MCF 10A (cell line): ENCODE measurements around the gene CATSPERZ. TPM values are rescaled to one million over a fixed set of nuclear protein-coding genes. Genes with fewer than 3 reads are reported as not detected.

ENCODE experiments used
- BruUV-seq: library from RNA; stranded (reverse); fragments of 400-500 nt; replicated peaks from 2 replicates; lab custom pipeline; 2021; lab: Mats Ljungman, UMichigan
- CTCF ChIA-PET: fragments of 300-600 bp; sonication (Branson Sonifier 250); formaldehyde crosslinking; extraction: SDS; loops from one replicate; lab custom pipeline; 2021; ENCODE audit warnings: antibody characterized with exemption, inconsistent platforms; lab: Yijun Ruan, JAX
- POLR2A ChIA-PET: fragments of 300-600, 350-650 bp; sonication (Branson Sonifier 250); formaldehyde crosslinking; extraction: SDS; loops from one replicate; lab custom pipeline; 2020; ENCODE audit warnings: antibody characterized with exemption, inconsistent platforms; lab: Yijun Ruan, JAX
- DNase-seq: peaks from one replicate; pipeline ENCODE4 v3.0.0-alpha.2; 2018; ENCODE audit not compliant: unreplicated experiment
- H3K27ac Mint-ChIP-seq: one replicate; pipeline ENCODE4 v1.8.0; 2022; ENCODE audit warnings: mild to moderate bottlenecking, low read depth, mixed read lengths; ENCODE audit not compliant: unreplicated experiment
- H3K27me3 Mint-ChIP-seq: one replicate; pipeline ENCODE4 v1.8.0; 2022; ENCODE audit warnings: mixed read lengths; ENCODE audit not compliant: insufficient read depth, unreplicated experiment
- H3K36me3 Mint-ChIP-seq: one replicate; pipeline ENCODE4 v1.8.0; 2022; ENCODE audit warnings: mild to moderate bottlenecking, moderate library complexity, mixed read lengths; ENCODE audit not compliant: insufficient read depth, unreplicated experiment
- H3K4me1 Mint-ChIP-seq: one replicate; pipeline ENCODE4 v1.8.0; 2022; ENCODE audit warnings: mixed read lengths; ENCODE audit not compliant: insufficient read depth, unreplicated experiment
- H3K4me3 Mint-ChIP-seq: one replicate; pipeline ENCODE4 v1.8.0; 2022; ENCODE audit warnings: mild to moderate bottlenecking, moderate library complexity, mixed read lengths; ENCODE audit not compliant: unreplicated experiment
- H3K9me3 Mint-ChIP-seq: one replicate; pipeline ENCODE4 v1.8.0; 2022; ENCODE audit warnings: mixed read lengths; ENCODE audit not compliant: unreplicated experiment
- intact Hi-C: fragments of 100-400 bp; cut with micrococcal nuclease; formaldehyde crosslinking; loops from 2 replicates; pipeline ENCODE4 v1.14.1; 2022
- total RNA-seq: library from RNA; stranded (reverse); gene quantifications from 2 replicates; pipeline ENCODE4 v1.2.3, GENCODE V29; 2022
- TF ChIP-seq, protein P1 (sequence below): fragments of 200-600 bp; IDR thresholded peaks from one replicate; pipeline ENCODE4 v1.8.0; 2022; ENCODE audit warnings: antibody characterized with exemption, mild to moderate bottlenecking; ENCODE audit not compliant: unreplicated experiment

The CATSPERZ gene
- total RNA-seq, 1 experiment from 2014 or later = 0.68 TPM

DNA sequence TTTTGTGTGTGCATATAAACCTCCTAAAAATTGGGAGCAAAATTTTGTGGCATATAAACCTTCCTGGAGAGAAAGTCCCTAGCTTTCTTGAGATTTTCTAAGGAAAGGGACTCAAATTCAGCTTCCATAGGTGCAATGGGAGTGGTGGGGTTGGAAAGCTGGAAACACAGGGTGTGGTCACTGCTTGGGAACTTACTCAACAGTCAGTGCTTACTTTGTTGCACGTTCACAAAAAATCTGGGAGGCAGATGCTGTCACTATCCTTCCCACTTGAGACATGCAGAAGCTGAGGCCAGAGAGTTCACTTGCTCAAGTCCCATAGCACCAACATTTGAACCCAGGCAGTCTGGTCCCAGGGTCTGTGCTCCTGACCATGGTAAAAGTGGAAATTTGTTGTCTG lies 3.9 kb upstream of the CATSPERZ start:
- H3K9me3 Mint-ChIP-seq = no peaks in the 10 kb centered on the region
- no peak overlapping the region for H3K27ac Mint-ChIP-seq
- peaks cover under 1% of the 10 kb centered on the region for H3K27me3 Mint-ChIP-seq
- no peak for DNase-seq
- H3K4me3 Mint-ChIP-seq = no peak overlapping the region
- no peaks in the 10 kb centered on the region for H3K36me3 Mint-ChIP-seq
- peaks cover 10% of the 10 kb centered on the region for H3K4me1 Mint-ChIP-seq
- intact Hi-C loops = no loop called here
- POLR2A ChIA-PET = interaction anchor here (0.5 to 2.6 kb wide), 6 partner anchors 10 to 42 kb away, joined by 3 to 11 read pairs (median 5); partner anchors contain the start of genes BAD, GPR137 and PRDX5
- no TSS peak for BruUV-seq
- CTCF ChIA-PET = interaction anchor here (0.8 to 1.0 kb wide), 3 partner anchors 24 to 91 kb away, joined by 3 to 5 read pairs (median 4); no protein-coding TSS in a partner anchor
- TF ChIP-seq, protein P1, sequence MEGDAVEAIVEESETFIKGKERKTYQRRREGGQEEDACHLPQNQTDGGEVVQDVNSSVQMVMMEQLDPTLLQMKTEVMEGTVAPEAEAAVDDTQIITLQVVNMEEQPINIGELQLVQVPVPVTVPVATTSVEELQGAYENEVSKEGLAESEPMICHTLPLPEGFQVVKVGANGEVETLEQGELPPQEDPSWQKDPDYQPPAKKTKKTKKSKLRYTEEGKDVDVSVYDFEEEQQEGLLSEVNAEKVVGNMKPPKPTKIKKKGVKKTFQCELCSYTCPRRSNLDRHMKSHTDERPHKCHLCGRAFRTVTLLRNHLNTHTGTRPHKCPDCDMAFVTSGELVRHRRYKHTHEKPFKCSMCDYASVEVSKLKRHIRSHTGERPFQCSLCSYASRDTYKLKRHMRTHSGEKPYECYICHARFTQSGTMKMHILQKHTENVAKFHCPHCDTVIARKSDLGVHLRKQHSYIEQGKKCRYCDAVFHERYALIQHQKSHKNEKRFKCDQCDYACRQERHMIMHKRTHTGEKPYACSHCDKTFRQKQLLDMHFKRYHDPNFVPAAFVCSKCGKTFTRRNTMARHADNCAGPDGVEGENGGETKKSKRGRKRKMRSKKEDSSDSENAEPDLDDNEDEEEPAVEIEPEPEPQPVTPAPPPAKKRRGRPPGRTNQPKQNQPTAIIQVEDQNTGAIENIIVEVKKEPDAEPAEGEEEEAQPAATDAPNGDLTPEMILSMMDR = no peak

DNA sequence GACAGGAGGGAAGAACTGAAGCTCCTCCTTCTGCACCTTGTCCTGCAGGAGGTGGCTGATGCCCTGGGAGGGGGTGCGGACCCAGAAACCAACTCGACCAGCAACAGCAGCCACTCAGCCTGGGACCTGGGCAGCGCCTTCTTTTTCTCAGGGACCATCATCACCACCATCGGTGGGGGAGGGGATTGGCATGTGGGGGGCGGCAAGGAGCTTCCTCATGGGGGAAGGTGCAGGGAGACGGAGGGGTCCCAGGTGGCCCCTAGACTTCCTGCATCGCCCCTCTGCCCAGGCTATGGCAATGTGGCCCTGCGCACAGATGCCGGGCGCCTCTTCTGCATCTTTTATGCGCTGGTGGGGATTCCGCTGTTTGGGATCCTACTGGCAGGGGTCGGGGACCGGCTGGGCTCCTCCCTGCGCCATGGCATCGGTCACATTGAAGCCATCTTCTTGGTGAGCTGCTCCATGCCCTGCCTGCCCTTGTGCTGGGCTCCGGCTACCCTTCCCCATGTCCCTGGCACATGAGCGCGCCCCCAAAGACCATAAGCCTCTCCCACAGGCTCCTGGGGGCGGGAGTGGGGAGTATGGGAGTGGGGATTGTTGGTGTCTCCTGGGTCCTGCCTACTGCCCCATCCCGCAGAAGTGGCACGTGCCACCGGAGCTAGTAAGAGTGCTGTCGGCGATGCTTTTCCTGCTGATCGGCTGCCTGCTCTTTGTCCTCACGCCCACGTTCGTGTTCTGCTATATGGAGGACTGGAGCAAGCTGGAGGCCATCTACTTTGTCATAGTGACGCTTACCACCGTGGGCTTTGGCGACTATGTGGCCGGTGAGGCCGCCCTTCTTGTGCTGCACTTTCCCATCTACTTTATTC lies 3.1 kb upstream of the CATSPERZ start:
- Mint-ChIP-seq H3K36me3 (no peaks in the 10 kb centered on the region), H3K27me3 (no peaks in the 10 kb centered on the region), H3K27ac (no peak overlapping the region), H3K4me1 (peaks cover 10% of the 10 kb centered on the region), H3K4me3 (no peak overlapping the region), H3K9me3 (no peaks in the 10 kb centered on the region)
- DNase-seq = no peak
- no TSS peak for BruUV-seq
- TF ChIP-seq, protein P1 = no peak
- intact Hi-C loops = no loop called here
- CTCF ChIA-PET = interaction anchor here (0.7 to 1.0 kb wide), 4 partner anchors 25 to 355 kb away, joined by 3 to 5 read pairs (median 4); no protein-coding TSS in a partner anchor
- POLR2A ChIA-PET = interaction anchor here (0.5 to 2.6 kb wide), 6 partner anchors 11 to 50 kb away, joined by 3 to 11 read pairs (median 5); partner anchors contain the start of genes BAD and GPR137

DNA sequence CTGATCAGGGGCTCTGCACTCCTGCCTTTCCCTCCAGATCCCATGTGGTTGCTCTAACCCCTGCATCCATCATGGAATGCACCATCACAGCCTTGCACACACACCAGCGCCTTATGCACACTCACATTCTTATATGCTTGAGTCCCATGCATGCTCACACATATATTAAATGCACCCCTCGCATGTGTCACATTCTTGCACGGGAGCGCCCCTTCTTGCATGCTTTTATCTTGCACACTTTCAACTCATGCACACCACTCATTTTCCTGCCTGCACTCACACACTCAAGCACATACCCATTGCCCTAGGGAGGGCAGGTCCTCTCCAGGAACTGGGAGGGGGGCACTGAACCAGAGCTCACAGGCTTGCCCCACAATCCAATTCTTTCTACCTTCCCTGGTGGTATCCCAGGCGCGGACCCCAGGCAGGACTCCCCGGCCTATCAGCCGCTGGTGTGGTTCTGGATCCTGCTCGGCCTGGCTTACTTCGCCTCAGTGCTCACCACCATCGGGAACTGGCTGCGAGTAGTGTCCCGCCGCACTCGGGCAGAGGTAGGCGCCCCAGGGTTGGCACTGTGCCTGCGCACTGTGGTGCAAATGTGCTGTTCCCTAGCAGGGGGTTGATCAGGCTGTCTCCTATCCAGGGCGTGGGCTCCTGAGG lies 2.3 kb upstream of the CATSPERZ start:
- Mint-ChIP-seq H3K9me3 (no peaks in the 10 kb centered on the region), H3K4me3 (no peak overlapping the region), H3K36me3 (no peaks in the 10 kb centered on the region), H3K4me1 (peaks cover 10% of the 10 kb centered on the region), H3K27me3 (no peaks in the 10 kb centered on the region), H3K27ac (no peak overlapping the region)
- TF ChIP-seq, protein P1 = no peak
- intact Hi-C loops = no loop called here
- CTCF ChIA-PET = interaction anchor here (0.7 kb wide), 1 partner anchor 355 kb away, joined by 3 read pairs; no protein-coding TSS in a partner anchor
- POLR2A ChIA-PET = interaction anchor here (2.6 kb wide), 1 partner anchor 14 kb away, joined by 10 read pairs; the partner anchor contains the start of gene BAD
- no TSS peak for BruUV-seq
- no peak for DNase-seq
